ENCODE data around the gene KCNT2.

GRCh38 chr1:196515904-196516303, 92.3 kb downstream of the KCNT2 start:
- TF ChIP-seq EP300 (IDR thresholded peaks at IDR 0.05; ENCODE audit: low read length): no peak
- TF ChIP-seq CTCF (IDR thresholded peaks at IDR 0.05 in 2 of 3, conservative IDR thresholded peaks at IDR 0.05 in 1 of 3; ENCODE audit: insufficient read depth in 2 of 3, low read depth in 1 of 3, low read length in 3 of 3): no peak
- no peak for TF ChIP-seq TARDBP (IDR thresholded peaks at IDR 0.05)
- TF ChIP-seq SP2 (IDR thresholded peaks at IDR 0.05; ENCODE audit: extremely low read depth, low read depth, low read length, poor library complexity, severe bottlenecking): no peak
- TF ChIP-seq ZFP36 (IDR thresholded peaks at IDR 0.05; ENCODE audit: low read depth, low read length, partially characterized antibody): no peak
- no peak for TF ChIP-seq EZH2 (IDR thresholded peaks at IDR 0.05; ENCODE audit: borderline replicate concordance, low read depth, low read length)
